K562 (cell line): ENCODE measurements around the gene CMIP. TPM values are rescaled to one million over a fixed set of nuclear protein-coding genes. Genes with fewer than 3 reads are reported as not detected.

Experiments used
- BRD4 ChIP-seq: fragments of 200-600 bp; sonication (generic); IDR thresholded peaks from 2 replicates; pipeline ENCODE4 v1.6.1; 2017; ENCODE audit warnings: inconsistent platforms
- E2F8 ChIP-seq: fragments of 450-650 bp; IDR thresholded peaks from 2 replicates; pipeline ENCODE4 v1.7.1; 2018; ENCODE audit warnings: mild to moderate bottlenecking, low read depth; ENCODE audit not compliant: partially characterized antibody
- KDM1A ChIP-seq, 2 experiments: fragments of 450-650 bp; IDR thresholded peaks; 2 replicates each; pipeline ENCODE4 v1.6.1; 2016; ENCODE audit warnings: mild to moderate bottlenecking in 2 of 2
- MTA2 ChIP-seq: fragments of 450-650 bp; IDR thresholded peaks from 2 replicates; pipeline ENCODE4 v1.6.1; 2016; ENCODE audit warnings: low read depth
- POLR2B ChIP-seq: fragments of 450-650 bp; IDR thresholded peaks from 2 replicates; pipeline ENCODE4 v1.6.1; 2018; ENCODE audit warnings: low read depth; ENCODE audit not compliant: partially characterized antibody
- SUPT5H ChIP-seq: fragments of 450-650 bp; IDR thresholded peaks from 2 replicates; pipeline ENCODE4 v1.6.1; 2016
- ZNF280A ChIP-seq: fragments of 450-650 bp; IDR thresholded peaks from 2 replicates; pipeline ENCODE4 v1.6.1; 2018; ENCODE audit warnings: mild to moderate bottlenecking, low read depth; ENCODE audit not compliant: partially characterized antibody
- ZNF449 ChIP-seq: fragments of 250-450 bp; sonication (Bioruptor Pico); IDR thresholded peaks from 2 replicates; pipeline ENCODE4 v1.8.0; 2022; ENCODE audit warnings: moderate library complexity, mild to moderate bottlenecking, inconsistent platforms
- ZNF507 ChIP-seq: conservative IDR thresholded peaks from 2 replicates; pipeline ENCODE4 v1.6.1; 2017; ENCODE audit warnings: missing genetic modification characterization, missing compliant biosample characterization
- ZNF561 ChIP-seq: fragments of 450-650 bp; formaldehyde crosslinking; conservative IDR thresholded peaks from 2 replicates; pipeline ENCODE4 v1.4.0; 2020; ENCODE audit warnings: mild to moderate bottlenecking, moderate library complexity
- ZNF609 ChIP-seq: sonication (generic); formaldehyde crosslinking; IDR thresholded peaks from 2 replicates; pipeline ENCODE4 v1.8.1; 2023; ENCODE audit warnings: missing genetic modification reagents, mild to moderate bottlenecking, borderline replicate concordance
- ZNF707 ChIP-seq: fragments of 250-450 bp; sonication (Bioruptor Pico); conservative IDR thresholded peaks from 2 replicates; pipeline ENCODE4 v1.8.0; 2022; ENCODE audit warnings: inconsistent platforms, mild to moderate bottlenecking, moderate library complexity
- polyA plus RNA-seq, 8 experiments: library from polyadenylated mRNA; depleted of rRNA in 4 of 8; stranded (reverse) in 5 of 8; unstranded in 3 of 8; fragments of >200 nt; fragmentation: Nextera tagmentation in 2 of 8; fragmentation: Illumina TruSeq in 1 of 8; extraction: Ambion mirVana in 2 of 8; extraction: Trizol in 1 of 8; gene quantifications; 2 replicates each; pipeline versions ENCODE4 v1.2.1 to v1.2.3, GENCODE V29; 2011 to 2014; ENCODE audit warnings: inconsistent platforms in 1 of 8, missing spikeins in 1 of 8
- total RNA-seq, 7 experiments: library from RNA; depleted of rRNA in 6 of 7; stranded (reverse); fragments of >200 nt in 6 of 7; fragmentation: Illumina TruSeq in 2 of 7; extraction: Trizol in 2 of 7; gene quantifications; 2 replicates each; pipeline versions ENCODE4 v1.2.1 to v1.2.3, GENCODE V29; 2011 to 2021; ENCODE audit warnings: low replicate concordance in 1 of 7

CMIP gene
- total and polyA plus RNA-seq, 9 of the 15 experiments (the other 6 are each of a cell fraction or from before 2014, with no cell fraction given) = 0.94 to 82.5 (median 10.3) TPM

GRCh38 chr16:81614654-81615359 lies 170.2 kb downstream of the CMIP start (continued):
- TF ChIP-seq ZNF609 (no peak), SUPT5H (peak; percentile 39; the same call in 1 of the 2 replicates), BRD4 (no peak), KDM1A (IDR thresholded peaks at IDR 0.05) (peak in 1 of 2 experiments; percentile 2; a peak in 1 of 4 replicates), ZNF561 (no peak), POLR2B (peak; percentile 39), ZNF707 (no peak), ZNF280A (peak; percentile 8), MTA2 (no peak), E2F8 (no peak), ZNF449 (CRISPR knock-in tag) (no peak), ZNF507 (no peak)
